Measurements from ENCODE around the gene LCN9. TPM values are rescaled to one million over a fixed set of nuclear protein-coding genes. Genes with fewer than 3 reads are reported as not detected.

The LCN9 gene
- total and polyA plus RNA-seq, 4 donors: not detected

- H3K9ac ChIP-seq (ENCODE audit: low read depth in 1 of 2, low read length in 2 of 2): no peak overlapping the region
- no peak overlapping the region for H3K27ac ChIP-seq (ENCODE audit: low read depth in 1 of 2, low read length in 2 of 2)
- H3K9me3 ChIP-seq (ENCODE audit: control insufficient read depth in 4 of 4, low read length in 3 of 4): no peaks in the 10 kb centered on the region
- H3K4me3 ChIP-seq (ENCODE audit: low read depth in 1 of 3, low read length in 3 of 3): no peak overlapping the region
- no peak for DNase-seq (ENCODE audit: low spot score)
- no peaks in the 10 kb centered on the region for H3K4me1 ChIP-seq (ENCODE audit: control insufficient read depth in 4 of 4, insufficient read depth in 4 of 4, low read length in 3 of 4)
- WGBS: 79% methylated on average over 11 of the region's 11 CpGs
- no peaks in the 10 kb centered on the region for H3K36me3 ChIP-seq (ENCODE audit: control insufficient read depth in 4 of 4, insufficient read depth in 3 of 4, low read depth in 1 of 4, low read length in 3 of 4)
- H3K27me3 ChIP-seq (ENCODE audit: control insufficient read depth in 4 of 4, insufficient read depth in 4 of 4, low read length in 3 of 4): peaks cover 0 to 11% (median 5%) of the 10 kb centered on the region in 4 donors
- TF ChIP-seq TAF1 (conservative IDR thresholded peaks at IDR 0.05) (no peak), RAD21 (IDR thresholded peaks at IDR 0.05) (no peak), ATF3 (IDR thresholded peaks at IDR 0.05) (no peak), SP1 (IDR thresholded peaks at IDR 0.05) (no peak), HNF4G (IDR thresholded peaks at IDR 0.05) (no peak), EGR1 (IDR thresholded peaks at IDR 0.05; ENCODE audit: low read depth in 2 of 2) (no peak), YY1 (IDR thresholded peaks at IDR 0.05) (no peak), GABPA (IDR thresholded peaks at IDR 0.05 in 1 of 2, conservative IDR thresholded peaks at IDR 0.05 in 1 of 2) (no peak), FOXA2 (IDR thresholded peaks at IDR 0.05) (no peak), REST (IDR thresholded peaks at IDR 0.05) (no peak), RXRA (IDR thresholded peaks at IDR 0.05) (no peak), FOXA1 (IDR thresholded peaks at IDR 0.05) (no peak), MAX (IDR thresholded peaks at IDR 0.05) (no peak)
Observed at GRCh38 chr9:135716045-135716444, 52.9 kb downstream of the LCN9 start.

Other genes starting within 250 kb of the LCN9 start
- gene PPP1R26, start 183.5 kb upstream of the LCN9 start, total RNA-seq: 1 to 10 TPM; 4.6 to 9.5 TPM
- gene PPP1R26, start 183.5 kb upstream of the LCN9 start, polyA plus RNA-seq: 1 to 10 TPM; 1.5 to 3.7 TPM
- gene MRPS2, start 162.6 kb upstream of the LCN9 start, total RNA-seq: 10 to 100 TPM; 10.9 to 13.1 TPM
- 10 to 100 TPM; 49.9 to 71.8 TPM for gene MRPS2, start 162.6 kb upstream of the LCN9 start, polyA plus RNA-seq
- not detected for gene LCN1, start 141.9 kb upstream of the LCN9 start, total RNA-seq
- not detected for gene LCN1, start 141.9 kb upstream of the LCN9 start, polyA plus RNA-seq
- not detected for gene OBP2A, start 117.2 kb upstream of the LCN9 start, total RNA-seq
- not detected for gene OBP2A, start 117.2 kb upstream of the LCN9 start, polyA plus RNA-seq
- gene PAEP, start 101.6 kb upstream of the LCN9 start, total RNA-seq: not detected
- gene PAEP, start 101.6 kb upstream of the LCN9 start, polyA plus RNA-seq: not detected
- gene GLT6D1, start 23.8 kb upstream of the LCN9 start, total RNA-seq: not detected
- not detected for gene GLT6D1, start 23.8 kb upstream of the LCN9 start, polyA plus RNA-seq
- not detected for gene SOHLH1, start 36.2 kb downstream of the LCN9 start, total RNA-seq
- gene SOHLH1, start 36.2 kb downstream of the LCN9 start, polyA plus RNA-seq: not detected
- under 1 TPM in 1 of 2 donors, not detected in 1; 0.08 TPM for gene KCNT1, start 38.9 kb downstream of the LCN9 start, total RNA-seq
- gene KCNT1, start 38.9 kb downstream of the LCN9 start, polyA plus RNA-seq: under 1 TPM in 1 of 2 donors, not detected in 1; 0.08 TPM
- 1 to 10 TPM; 6.3 to 6.4 TPM for gene CAMSAP1, start 244.2 kb downstream of the LCN9 start, total RNA-seq
- gene CAMSAP1, start 244.2 kb downstream of the LCN9 start, polyA plus RNA-seq: 1 to 10 TPM in 1 of 2 donors, under 1 TPM in 1; 0.97 to 3.9 TPM

All from liver (tissue), 9 donors.